ENCODE measurements around the gene WDR86. TPM values are rescaled to one million over a fixed set of nuclear protein-coding genes. Genes with fewer than 3 reads are reported as not detected.

Gene WDR86
- total RNA-seq, 1 donor from 2014 or later: 70.5 TPM

- peaks cover 11% of the 10 kb centered on the region for H3K9me3 Mint-ChIP-seq (ENCODE audit: unreplicated experiment)
- H3K36me3 Mint-ChIP-seq (ENCODE audit: unreplicated experiment): no peaks in the 10 kb centered on the region
- H3K27ac Mint-ChIP-seq (ENCODE audit: unreplicated experiment): no peak overlapping the region
- peaks cover 12% of the 10 kb centered on the region for H3K27me3 Mint-ChIP-seq (ENCODE audit: unreplicated experiment)
- peaks cover 14% of the 10 kb centered on the region for H3K4me1 Mint-ChIP-seq (ENCODE audit: low read depth, unreplicated experiment)
- DNase-seq: no peak
- no peak overlapping the region for H3K4me3 Mint-ChIP-seq (ENCODE audit: unreplicated experiment)
- TF ChIP-seq, protein P1, sequence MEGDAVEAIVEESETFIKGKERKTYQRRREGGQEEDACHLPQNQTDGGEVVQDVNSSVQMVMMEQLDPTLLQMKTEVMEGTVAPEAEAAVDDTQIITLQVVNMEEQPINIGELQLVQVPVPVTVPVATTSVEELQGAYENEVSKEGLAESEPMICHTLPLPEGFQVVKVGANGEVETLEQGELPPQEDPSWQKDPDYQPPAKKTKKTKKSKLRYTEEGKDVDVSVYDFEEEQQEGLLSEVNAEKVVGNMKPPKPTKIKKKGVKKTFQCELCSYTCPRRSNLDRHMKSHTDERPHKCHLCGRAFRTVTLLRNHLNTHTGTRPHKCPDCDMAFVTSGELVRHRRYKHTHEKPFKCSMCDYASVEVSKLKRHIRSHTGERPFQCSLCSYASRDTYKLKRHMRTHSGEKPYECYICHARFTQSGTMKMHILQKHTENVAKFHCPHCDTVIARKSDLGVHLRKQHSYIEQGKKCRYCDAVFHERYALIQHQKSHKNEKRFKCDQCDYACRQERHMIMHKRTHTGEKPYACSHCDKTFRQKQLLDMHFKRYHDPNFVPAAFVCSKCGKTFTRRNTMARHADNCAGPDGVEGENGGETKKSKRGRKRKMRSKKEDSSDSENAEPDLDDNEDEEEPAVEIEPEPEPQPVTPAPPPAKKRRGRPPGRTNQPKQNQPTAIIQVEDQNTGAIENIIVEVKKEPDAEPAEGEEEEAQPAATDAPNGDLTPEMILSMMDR (IDR thresholded peaks at IDR 0.05; ENCODE audit: partially characterized antibody, unreplicated experiment): no peak
These were observed 31.8 kb downstream of the WDR86 start for GRCh38 chr7:151378011-151378410.

DNA sequence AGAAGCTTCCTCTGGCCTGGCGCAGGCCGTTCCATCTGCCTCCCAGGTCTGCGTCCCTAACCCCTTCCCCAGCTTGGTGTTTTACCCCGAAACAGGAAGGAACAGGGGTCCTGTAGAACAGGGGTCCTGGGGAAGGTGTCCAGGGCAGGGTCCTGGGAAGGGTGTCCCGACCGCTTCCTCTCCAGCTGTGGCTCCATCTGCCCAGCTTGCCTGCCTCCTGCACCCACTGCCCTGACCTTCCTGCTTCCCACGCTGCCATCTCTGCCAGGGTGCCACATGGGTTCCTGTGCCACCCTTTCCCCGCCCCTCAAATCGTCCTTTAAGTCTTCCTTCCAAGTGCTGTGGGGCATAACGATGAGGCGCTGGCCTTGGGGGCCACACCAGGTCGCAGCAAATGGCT is 32.4 kb downstream of the WDR86 start:
- H3K4me3 Mint-ChIP-seq (ENCODE audit: unreplicated experiment): no peak overlapping the region

DNA sequence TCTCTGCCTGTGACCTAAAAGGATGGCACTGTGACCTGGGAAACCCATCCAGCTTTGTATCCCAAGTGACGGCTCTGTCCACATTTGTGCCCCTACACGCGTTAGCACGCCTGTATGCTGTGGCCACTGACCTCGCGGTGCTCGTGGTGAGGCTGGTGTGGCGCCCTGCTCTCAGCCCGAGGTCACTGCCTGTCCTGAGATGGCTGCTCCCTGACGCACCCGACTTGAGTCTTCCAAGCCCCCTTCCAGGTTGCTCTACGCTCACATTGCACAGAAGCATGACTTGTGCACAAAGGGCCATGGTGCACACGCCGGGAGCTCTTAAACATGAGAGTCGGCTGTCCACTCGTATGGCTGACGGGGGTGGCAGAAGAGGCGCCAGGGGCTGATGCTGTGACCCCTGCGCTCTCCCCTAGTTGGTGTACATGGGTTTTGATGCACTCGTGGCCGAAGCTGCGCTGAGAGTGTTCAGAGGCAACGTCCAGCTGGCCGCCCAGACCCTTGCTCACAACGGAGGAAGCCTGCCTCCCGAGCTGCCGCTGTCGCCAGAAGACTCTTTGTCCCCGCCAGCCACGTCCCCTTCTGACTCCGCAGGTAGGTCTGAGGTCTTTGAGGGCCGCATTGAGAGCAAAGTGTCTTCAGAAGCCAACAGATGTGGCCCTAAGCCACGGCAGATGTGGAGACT is 33.5 kb downstream of the WDR86 start:
- Mint-ChIP-seq H3K27ac (ENCODE audit: unreplicated experiment) (no peak overlapping the region), H3K36me3 (ENCODE audit: unreplicated experiment) (no peaks in the 10 kb centered on the region), H3K4me1 (ENCODE audit: low read depth, unreplicated experiment) (peaks cover 10% of the 10 kb centered on the region), H3K9me3 (ENCODE audit: unreplicated experiment) (peaks cover 9% of the 10 kb centered on the region), H3K27me3 (ENCODE audit: unreplicated experiment) (peaks cover 8% of the 10 kb centered on the region), H3K4me3 (ENCODE audit: unreplicated experiment) (no peak overlapping the region)
- TF ChIP-seq, protein P1 (IDR thresholded peaks at IDR 0.05; ENCODE audit: partially characterized antibody, unreplicated experiment): no peak
- no peak for DNase-seq

More for the DNA sequence above, 32.4 kb downstream of the WDR86 start:
- Mint-ChIP-seq H3K27me3 (ENCODE audit: unreplicated experiment) (peaks cover 10% of the 10 kb centered on the region), H3K4me1 (ENCODE audit: low read depth, unreplicated experiment) (peaks cover 12% of the 10 kb centered on the region), H3K27ac (ENCODE audit: unreplicated experiment) (no peak overlapping the region), H3K9me3 (ENCODE audit: unreplicated experiment) (peaks cover 10% of the 10 kb centered on the region), H3K36me3 (ENCODE audit: unreplicated experiment) (no peaks in the 10 kb centered on the region)
- DNase-seq: no peak
- TF ChIP-seq, protein P1 (IDR thresholded peaks at IDR 0.05; ENCODE audit: partially characterized antibody, unreplicated experiment): no peak

- peaks cover 9% of the 10 kb centered on the region for H3K9me3 Mint-ChIP-seq (ENCODE audit: unreplicated experiment)
- peaks cover 10% of the 10 kb centered on the region for H3K4me1 Mint-ChIP-seq (ENCODE audit: low read depth, unreplicated experiment)
- TF ChIP-seq, protein P1 (IDR thresholded peaks at IDR 0.05; ENCODE audit: partially characterized antibody, unreplicated experiment): no peak
These were observed 34.2 kb downstream of the WDR86 start for GRCh38 chr7:151375530-151376217.

GRCh38 chr7:151374726-151375125 is 35.1 kb downstream of the WDR86 start:
- no peak for DNase-seq
- peaks cover 9% of the 10 kb centered on the region for H3K9me3 Mint-ChIP-seq (ENCODE audit: unreplicated experiment)
- H3K27me3 Mint-ChIP-seq (ENCODE audit: unreplicated experiment): peaks cover 8% of the 10 kb centered on the region
- no peaks in the 10 kb centered on the region for H3K36me3 Mint-ChIP-seq (ENCODE audit: unreplicated experiment)
- H3K4me1 Mint-ChIP-seq (ENCODE audit: low read depth, unreplicated experiment): peaks cover 10% of the 10 kb centered on the region
- no peak overlapping the region for H3K4me3 Mint-ChIP-seq (ENCODE audit: unreplicated experiment)
- TF ChIP-seq, protein P1 (IDR thresholded peaks at IDR 0.05; ENCODE audit: partially characterized antibody, unreplicated experiment): no peak
- no peak overlapping the region for H3K27ac Mint-ChIP-seq (ENCODE audit: unreplicated experiment)

More at GRCh38 chr7:151375530-151376217, 34.2 kb downstream of the WDR86 start:
- DNase-seq: no peak
- Mint-ChIP-seq H3K27ac (ENCODE audit: unreplicated experiment) (peak overlapping the region; percentile 83), H3K4me3 (ENCODE audit: unreplicated experiment) (peak overlapping the region; percentile 71), H3K36me3 (ENCODE audit: unreplicated experiment) (no peaks in the 10 kb centered on the region), H3K27me3 (ENCODE audit: unreplicated experiment) (peaks cover 8% of the 10 kb centered on the region)

Data from glutamatergic neuron (in vitro differentiated cells).